Gastrocnemius medialis (tissue), 4 donors: ENCODE results near the gene NDUFA5.

Source experiments
- CTCF ChIP-seq, 5 experiments: fragments of 450-650 bp in 3 of 5; fragments of 200-600 bp in 2 of 5; sonication (generic) in 2 of 5; IDR thresholded peaks in 4 of 5; conservative IDR thresholded peaks in 1 of 5; 1 replicate in 4 of 5; 2 replicates in 1 of 5; pipeline ENCODE4 v1.5.1; 2016 to 2019; ENCODE audit warnings: antibody characterized with exemption in 5 of 5, mild to moderate bottlenecking in 3 of 5, moderate library complexity in 3 of 5
- POLR2A ChIP-seq, 2 donors: fragments of 450-650 bp; IDR thresholded peaks; one replicate each; pipeline ENCODE4 v1.6.1; 2017; ENCODE audit warnings: antibody characterized with exemption in 2 of 2, mild to moderate bottlenecking in 2 of 2, moderate library complexity in 2 of 2

DNA sequence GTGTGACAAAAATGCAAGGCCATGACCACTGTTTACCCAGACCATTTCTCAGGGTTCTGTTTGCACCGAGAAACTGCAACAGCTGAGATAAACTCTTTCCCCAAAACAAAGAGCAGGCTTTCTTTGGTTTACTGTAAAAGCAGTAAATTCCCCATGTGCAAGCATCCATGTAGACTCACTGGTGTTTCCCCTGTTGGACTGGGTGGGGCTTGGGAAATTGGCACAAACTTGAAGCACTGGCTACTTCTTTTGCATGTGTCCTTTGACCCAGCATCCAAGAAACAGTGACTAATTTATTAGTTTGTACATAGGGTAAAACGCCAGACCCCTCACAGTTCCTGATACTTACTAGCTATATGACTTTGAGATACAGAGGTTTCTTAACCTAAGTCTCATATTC lies 35.6 kb downstream of the NDUFA5 start:
- TF ChIP-seq CTCF (IDR thresholded peaks at IDR 0.05 in 4 of 5, conservative IDR thresholded peaks at IDR 0.05 in 1 of 5) (no peak), POLR2A (IDR thresholded peaks at IDR 0.05) (no peak)
